ENCODE data around the gene PCYT1A. TPM values are rescaled to one million over a fixed set of nuclear protein-coding genes. Genes with fewer than 3 reads are reported as not detected.

Gene PCYT1A
- polyA plus RNA-seq, 1 donor (not counting 4 experiments of a cell fraction or from before 2014, with no cell fraction given), result 108 TPM

DNA sequence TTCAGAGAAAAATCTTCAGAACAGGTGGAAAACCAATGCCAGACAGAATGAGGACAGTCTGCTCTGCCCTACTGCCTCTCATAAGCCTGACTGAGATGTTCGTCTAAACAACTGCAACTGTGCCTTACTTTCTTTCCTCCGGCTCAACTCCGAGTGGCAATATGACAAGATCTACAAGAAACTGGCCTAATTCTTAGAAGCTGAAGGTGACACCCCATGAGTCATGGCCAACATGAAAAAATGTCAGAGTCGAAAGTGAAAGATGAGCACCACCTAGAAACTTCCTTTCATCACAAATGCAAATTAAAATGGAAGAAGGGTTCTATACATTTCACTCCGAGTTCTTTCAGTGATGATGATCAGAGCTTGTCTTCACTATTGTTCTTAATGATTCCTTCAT, 12.9 kb downstream of the PCYT1A start:
- TF ChIP-seq, protein P1, sequence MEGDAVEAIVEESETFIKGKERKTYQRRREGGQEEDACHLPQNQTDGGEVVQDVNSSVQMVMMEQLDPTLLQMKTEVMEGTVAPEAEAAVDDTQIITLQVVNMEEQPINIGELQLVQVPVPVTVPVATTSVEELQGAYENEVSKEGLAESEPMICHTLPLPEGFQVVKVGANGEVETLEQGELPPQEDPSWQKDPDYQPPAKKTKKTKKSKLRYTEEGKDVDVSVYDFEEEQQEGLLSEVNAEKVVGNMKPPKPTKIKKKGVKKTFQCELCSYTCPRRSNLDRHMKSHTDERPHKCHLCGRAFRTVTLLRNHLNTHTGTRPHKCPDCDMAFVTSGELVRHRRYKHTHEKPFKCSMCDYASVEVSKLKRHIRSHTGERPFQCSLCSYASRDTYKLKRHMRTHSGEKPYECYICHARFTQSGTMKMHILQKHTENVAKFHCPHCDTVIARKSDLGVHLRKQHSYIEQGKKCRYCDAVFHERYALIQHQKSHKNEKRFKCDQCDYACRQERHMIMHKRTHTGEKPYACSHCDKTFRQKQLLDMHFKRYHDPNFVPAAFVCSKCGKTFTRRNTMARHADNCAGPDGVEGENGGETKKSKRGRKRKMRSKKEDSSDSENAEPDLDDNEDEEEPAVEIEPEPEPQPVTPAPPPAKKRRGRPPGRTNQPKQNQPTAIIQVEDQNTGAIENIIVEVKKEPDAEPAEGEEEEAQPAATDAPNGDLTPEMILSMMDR (optimal IDR thresholded peaks at IDR 0.05 in 1 of 3, IDR thresholded peaks at IDR 0.05 in 1 of 3, conservative IDR thresholded peaks at IDR 0.05 in 1 of 3; ENCODE audit: extremely low read depth in 1 of 3, insufficient read depth in 2 of 3, low read length in 3 of 3), result no peak
- TF ChIP-seq EZH2 (IDR thresholded peaks at IDR 0.05; ENCODE audit: low read length), result no peak
- no peak overlapping the region for H2AFZ ChIP-seq (ENCODE audit: control insufficient read depth, low read length)
- no peaks in the 10 kb centered on the region for H3K9me3 ChIP-seq (ENCODE audit: control insufficient read depth, low read depth, low read length)
- no peaks in the 10 kb centered on the region for H4K20me1 ChIP-seq (ENCODE audit: control insufficient read depth, extremely low read depth, insufficient read depth, low read length)
- H3K36me3 ChIP-seq (ENCODE audit: control insufficient read depth in 2 of 2, extremely low read depth in 1 of 2, insufficient read depth in 2 of 2, low read length in 2 of 2), result peaks cover 18 to 22% of the 10 kb centered on the region in 2 experiments
- H3K79me2 ChIP-seq (ENCODE audit: control insufficient read depth, insufficient read depth, low read length), result peaks cover 74% of the 10 kb centered on the region
- no peak overlapping the region for H3K4me3 ChIP-seq (ENCODE audit: control insufficient read depth in 2 of 3, extremely low read depth in 1 of 3, insufficient read depth in 2 of 3, low read depth in 1 of 3, low read length in 3 of 3)
- DNase-seq (ENCODE audit: low read depth, low spot score) (no peak), FAIRE-seq (no peak)
- H3K4me2 ChIP-seq (ENCODE audit: control insufficient read depth, extremely low read depth, insufficient read depth, low read depth, low read length), result peak overlapping the region; percentile 72
- H3K4me1 ChIP-seq (ENCODE audit: control insufficient read depth, extremely low read depth, insufficient read depth, low read length), result peaks cover 22% of the 10 kb centered on the region
- H3K27ac ChIP-seq (ENCODE audit: control insufficient read depth, insufficient read depth, low read length), result peak overlapping the region; percentile 29
- no peaks in the 10 kb centered on the region for H3K9me1 ChIP-seq (ENCODE audit: control insufficient read depth, extremely low read depth, insufficient read depth, low read length)
- dilution Hi-C loops (cut with MboI; ENCODE audit: extremely low pct_ligation_motif_present, low sequenced_read_pairs), result loop anchor here (25.0 kb wide), 1 partner anchor 238 kb away; the partner anchor contains the start of genes RNF168 and SMCO1
- no peak overlapping the region for H3K9ac ChIP-seq (ENCODE audit: control insufficient read depth, extremely low read depth, insufficient read depth, low read length)
- no peaks in the 10 kb centered on the region for H3K27me3 ChIP-seq (ENCODE audit: control insufficient read depth, extremely low read depth, insufficient read depth, low read length)

DNA sequence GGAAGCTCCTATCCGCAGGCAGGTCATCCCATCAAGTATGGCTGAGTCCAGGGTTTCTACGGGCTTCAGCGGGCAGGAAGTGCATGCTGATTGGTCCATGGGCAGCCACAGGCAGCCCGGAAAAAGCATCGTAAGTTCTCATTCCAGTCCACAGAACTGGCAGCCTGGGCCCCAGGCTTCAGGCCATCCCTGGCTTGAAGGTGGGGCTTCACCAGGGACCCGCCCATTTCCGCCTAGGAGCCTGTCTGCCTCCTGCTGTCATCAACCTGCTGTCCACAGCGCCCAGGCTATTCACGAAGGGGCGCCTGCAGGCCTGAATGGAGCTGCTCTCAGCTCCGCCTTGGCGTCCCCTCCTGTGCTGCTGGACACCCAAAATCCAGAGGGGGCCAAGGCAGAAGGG, 13.9 kb downstream of the PCYT1A start:
- no peak overlapping the region for H3K4me2 ChIP-seq (ENCODE audit: control insufficient read depth, extremely low read depth, insufficient read depth, low read depth, low read length)
- dilution Hi-C loops (cut with MboI; ENCODE audit: extremely low pct_ligation_motif_present, low sequenced_read_pairs), result loop anchor here (25.0 kb wide), 1 partner anchor 239 kb away; the partner anchor contains the start of genes RNF168 and SMCO1
- no peak overlapping the region for H2AFZ ChIP-seq (ENCODE audit: control insufficient read depth, low read length)
- H3K27me3 ChIP-seq (ENCODE audit: control insufficient read depth, extremely low read depth, insufficient read depth, low read length), result no peaks in the 10 kb centered on the region
- H3K9me1 ChIP-seq (ENCODE audit: control insufficient read depth, extremely low read depth, insufficient read depth, low read length), result no peaks in the 10 kb centered on the region
- H3K9ac ChIP-seq (ENCODE audit: control insufficient read depth, extremely low read depth, insufficient read depth, low read length), result no peak overlapping the region
- peaks cover 26% of the 10 kb centered on the region for H3K4me1 ChIP-seq (ENCODE audit: control insufficient read depth, extremely low read depth, insufficient read depth, low read length)
- H3K27ac ChIP-seq (ENCODE audit: control insufficient read depth, insufficient read depth, low read length), result no peak overlapping the region
- H3K4me3 ChIP-seq (ENCODE audit: control insufficient read depth in 2 of 3, extremely low read depth in 1 of 3, insufficient read depth in 2 of 3, low read depth in 1 of 3, low read length in 3 of 3), result no peak overlapping the region
- no peak for TF ChIP-seq EZH2 (IDR thresholded peaks at IDR 0.05; ENCODE audit: low read length)
- TF ChIP-seq, protein P1 (optimal IDR thresholded peaks at IDR 0.05 in 1 of 3, IDR thresholded peaks at IDR 0.05 in 1 of 3, conservative IDR thresholded peaks at IDR 0.05 in 1 of 3; ENCODE audit: extremely low read depth in 1 of 3, insufficient read depth in 2 of 3, low read length in 3 of 3), result no peak
- no peaks in the 10 kb centered on the region for H4K20me1 ChIP-seq (ENCODE audit: control insufficient read depth, extremely low read depth, insufficient read depth, low read length)
- H3K36me3 ChIP-seq (ENCODE audit: control insufficient read depth in 2 of 2, extremely low read depth in 1 of 2, insufficient read depth in 2 of 2, low read length in 2 of 2), result peaks cover 22 to 23% of the 10 kb centered on the region in 2 experiments
- no peak for DNase-seq (ENCODE audit: low read depth, low spot score)
- no peak for FAIRE-seq
- H3K9me3 ChIP-seq (ENCODE audit: control insufficient read depth, low read depth, low read length), result no peaks in the 10 kb centered on the region
- peaks cover 77% of the 10 kb centered on the region for H3K79me2 ChIP-seq (ENCODE audit: control insufficient read depth, insufficient read depth, low read length)

Measured in keratinocyte (primary cell).